RWPE2 (cell line): Measurements from ENCODE around the gene SAPCD1.

ENCODE experiments used
- ATAC-seq: fragments of 200-7000 bp; cut with Tn5 transposase; 3 replicates; pipeline ENCODE4 v1.9.1; 2021; ENCODE audit warnings: low read depth
- DNase-seq: peaks from one replicate; pipeline ENCODE4 v3.0.0-alpha.2; 2020; ENCODE audit warnings: low spot score
- H3K27ac ChIP-seq: fragments of 450-650 bp; 2 replicates; pipeline ENCODE4 v1.5.1; 2017; ENCODE audit warnings: mild to moderate bottlenecking; ENCODE audit not compliant: poor library complexity, severe bottlenecking
- H3K27me3 ChIP-seq: fragments of 250-450 bp; sonication (Bioruptor Pico); 2 replicates; pipeline ENCODE4 v1.5.1; 2021; ENCODE audit warnings: mild to moderate bottlenecking, moderate library complexity; ENCODE audit not compliant: insufficient read depth, poor library complexity, severe bottlenecking
- H3K36me3 ChIP-seq: fragments of 250-450 bp; sonication (Bioruptor Pico); 2 replicates; pipeline ENCODE4 v1.5.1; 2020; ENCODE audit warnings: low read depth, mild to moderate bottlenecking, moderate library complexity
- H3K4me1 ChIP-seq: fragments of 250-450 bp; sonication (Bioruptor Pico); 2 replicates; pipeline ENCODE4 v1.5.1; 2021; ENCODE audit warnings: mild to moderate bottlenecking, moderate library complexity; ENCODE audit not compliant: insufficient read depth, poor library complexity, severe bottlenecking
- H3K4me3 ChIP-seq: fragments of 250-450 bp; sonication (Bioruptor Pico); 2 replicates; pipeline ENCODE4 v1.5.1; 2021; ENCODE audit warnings: mild to moderate bottlenecking, moderate library complexity; ENCODE audit not compliant: severe bottlenecking
- H3K9me3 ChIP-seq: fragments of 250-450 bp; sonication (Bioruptor Pico); 2 replicates; pipeline ENCODE4 v1.5.1; 2021; ENCODE audit warnings: mild to moderate bottlenecking, moderate library complexity; ENCODE audit not compliant: severe bottlenecking
- CTCF ChIP-seq: fragments of 450-650 bp; IDR thresholded peaks from one replicate; pipeline ENCODE4 v1.5.1; 2017; ENCODE audit warnings: mild to moderate bottlenecking, moderate library complexity; ENCODE audit not compliant: poor library complexity, severe bottlenecking

The SAPCD1 gene

DNA sequence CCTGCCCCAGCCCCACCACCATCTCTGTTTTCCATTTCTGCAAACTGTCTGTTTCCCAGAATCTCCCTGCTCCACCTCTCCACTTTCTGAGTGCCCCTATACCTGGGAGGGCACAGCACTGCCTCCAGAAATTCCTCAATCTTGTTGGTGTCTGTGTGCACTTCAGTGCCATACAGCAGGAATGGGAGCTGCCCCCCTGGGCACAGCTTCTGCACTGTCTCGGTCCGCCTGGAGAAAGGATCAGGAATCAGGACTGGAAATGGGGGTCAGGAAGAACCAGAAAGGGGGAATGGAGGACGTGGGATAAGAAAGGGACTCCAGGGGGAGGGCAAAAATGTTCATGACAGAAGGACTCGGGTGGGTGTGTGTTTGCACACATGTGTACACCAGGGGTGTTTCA, 28.7 kb upstream of the SAPCD1 start:
- TF ChIP-seq CTCF, result no peak
- Histone ChIP-seq H3K27me3 (no peaks in the 10 kb centered on the region), H3K27ac (peak overlapping the region; percentile 93), H3K4me1 (peaks cover 33% of the 10 kb centered on the region), H3K9me3 (no peaks in the 10 kb centered on the region), H3K4me3 (no peak overlapping the region), H3K36me3 (peaks cover 50% of the 10 kb centered on the region)
- DNase-seq (no peak), ATAC-seq (no peak)

DNA sequence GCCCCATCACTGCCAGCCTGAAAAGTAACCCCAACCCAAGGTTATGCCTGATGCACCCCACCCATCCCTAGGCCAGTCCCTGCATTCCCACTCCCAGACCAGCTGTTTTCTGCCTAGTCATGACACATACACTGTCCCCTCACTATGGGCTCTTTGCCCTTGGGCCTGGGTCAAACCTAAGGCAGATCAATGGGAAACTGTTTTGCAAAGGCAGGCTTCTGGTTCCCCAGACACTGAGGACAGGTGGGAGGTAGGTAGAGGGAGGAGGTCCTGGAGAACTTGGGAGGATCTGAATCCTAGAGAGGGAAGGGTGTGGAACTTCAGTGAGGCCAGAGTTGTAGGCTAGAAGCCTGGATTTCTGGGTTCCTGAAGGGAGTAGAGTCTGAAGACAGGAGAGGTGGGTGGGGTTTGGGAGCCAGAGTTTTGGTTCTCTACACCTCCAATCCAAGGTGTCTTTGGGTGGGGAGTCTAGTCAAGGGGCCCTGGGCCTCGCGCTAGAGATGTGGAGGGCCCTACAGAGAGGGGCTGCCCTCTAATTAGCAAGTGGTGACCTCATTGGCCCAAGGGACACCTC, 28.1 kb upstream of the SAPCD1 start:
- H3K27me3 ChIP-seq, result no peaks in the 10 kb centered on the region
- H3K4me1 ChIP-seq, result peaks cover 39% of the 10 kb centered on the region
- no peak for DNase-seq
- H3K36me3 ChIP-seq, result peaks cover 50% of the 10 kb centered on the region
- ATAC-seq, result no peak
- H3K4me3 ChIP-seq, result peak overlapping the region; percentile 80
- TF ChIP-seq CTCF, result no peak
- no peaks in the 10 kb centered on the region for H3K9me3 ChIP-seq
- peak overlapping the region; percentile 93 for H3K27ac ChIP-seq

DNA sequence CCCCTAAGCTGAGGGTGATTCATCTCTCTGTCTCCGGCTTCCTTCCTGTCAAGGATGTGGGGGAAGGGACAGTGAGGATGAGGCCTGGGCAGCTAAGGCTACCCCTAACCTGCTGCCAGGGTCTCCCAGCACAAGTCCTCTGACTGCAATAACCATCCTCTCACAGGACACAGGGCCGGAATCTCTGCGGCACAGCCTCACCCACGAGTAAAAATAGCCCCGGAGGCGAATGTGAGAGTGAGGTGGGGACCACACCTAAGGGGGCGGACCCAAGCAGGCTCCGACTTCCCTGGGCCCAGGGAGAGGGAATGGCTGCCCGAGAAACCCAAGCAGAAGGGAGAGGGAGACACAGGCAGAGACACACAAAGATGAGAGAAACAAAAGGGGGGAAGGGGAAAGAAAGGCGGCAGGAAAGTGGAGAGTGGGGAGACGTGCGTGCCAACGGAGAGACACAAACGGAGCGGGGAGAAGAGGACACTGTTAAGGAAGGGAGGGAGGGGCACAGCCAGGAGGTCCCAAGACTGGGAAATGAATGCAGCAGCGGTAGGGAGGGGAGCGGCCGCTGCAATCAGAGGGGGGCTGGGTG, 27.5 kb upstream of the SAPCD1 start:
- ATAC-seq, result peak; percentile 38
- TF ChIP-seq CTCF, result no peak
- peak overlapping the region; percentile 93 for H3K27ac ChIP-seq

DNA sequence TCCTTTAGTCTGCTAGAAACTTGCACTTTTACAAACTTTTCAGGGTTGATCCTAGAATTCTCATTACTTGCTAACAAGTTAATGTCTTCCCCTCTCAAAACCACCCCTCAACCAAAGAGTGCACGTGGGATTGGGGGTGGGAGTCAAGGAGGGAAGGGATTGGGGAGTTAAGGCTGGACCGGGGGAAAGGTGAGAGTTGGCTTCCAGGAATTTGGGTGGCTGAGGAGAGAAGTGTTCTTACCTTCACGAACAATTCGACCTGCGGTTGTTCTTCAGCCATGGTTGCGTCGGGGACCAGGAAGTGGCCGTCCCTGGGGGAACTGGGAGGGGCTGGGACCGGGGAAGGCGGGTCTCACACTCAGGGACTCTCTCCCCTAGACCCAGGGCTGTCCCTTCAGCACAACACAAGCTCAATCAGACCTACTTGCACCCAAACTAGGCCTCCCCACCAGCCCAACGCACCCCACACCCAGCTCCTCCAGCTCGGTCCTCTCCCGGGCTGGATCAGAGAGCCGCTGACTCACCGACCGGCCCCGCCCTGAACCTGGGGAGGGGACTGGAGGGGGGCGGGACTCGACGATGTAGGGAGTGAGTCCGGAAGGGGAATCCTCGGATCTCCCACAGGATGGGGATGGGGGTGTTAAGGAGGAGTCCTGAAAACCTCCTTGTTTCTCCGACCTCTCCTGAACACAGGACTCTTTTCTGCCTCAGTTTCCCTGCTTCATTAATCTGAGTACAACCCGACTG, 26.3 kb upstream of the SAPCD1 start, which contains the start of gene CLIC1:
TSS of gene CLIC1 (minus strand) at position 510 of the 747 bp plus-strand sequence. CDS start at position 280, 230 bp downstream.
- Histone ChIP-seq H3K27ac (peak within 1 kb of the TSS; percentile 93), H3K27me3 (no peaks in the 10 kb centered on the region), H3K36me3 (peaks cover 43% of the 10 kb centered on the region), H3K4me1 (peaks cover 38% of the 10 kb centered on the region), H3K4me3 (peak within 1 kb of the TSS; percentile 80), H3K9me3 (no peaks in the 10 kb centered on the region)
- TF ChIP-seq CTCF, result no peak
- DNase-seq (peak; percentile 90), ATAC-seq (peak; percentile 55)

More for the DNA sequence above, 27.5 kb upstream of the SAPCD1 start:
- H3K27me3 ChIP-seq, result no peaks in the 10 kb centered on the region
- H3K4me3 ChIP-seq, result peak overlapping the region; percentile 80
- no peaks in the 10 kb centered on the region for H3K9me3 ChIP-seq
- peaks cover 50% of the 10 kb centered on the region for H3K36me3 ChIP-seq
- DNase-seq, result no peak
- peaks cover 41% of the 10 kb centered on the region for H3K4me1 ChIP-seq
